ENCODE results near the gene NMNAT3.
A peak's percentile ranks its signal among the peaks of the same experiment; 100 is the strongest.
"Not testable (repeated sequence)": the region's sequence is repeated elsewhere in the genome, so short reads cannot be mapped to it uniquely, and the experiment has no call there.

NMNAT3 gene

GRCh38 chr3:139633511-139633910 is 44.3 kb downstream of the NMNAT3 start:
- DNase-seq: no peak

GRCh38 chr3:139630542-139630941 is 47.2 kb downstream of the NMNAT3 start:
- no peak for DNase-seq

- peak; percentile 14 for DNase-seq
Measured at GRCh38 chr3:139629033-139629432, 48.7 kb downstream of the NMNAT3 start.

- no peak for DNase-seq
Measured at GRCh38 chr3:139627759-139628158, 50.0 kb downstream of the NMNAT3 start.

GRCh38 chr3:139620438-139620837 is 57.3 kb downstream of the NMNAT3 start:
- DNase-seq: no peak

- DNase-seq: no peak
Measured at GRCh38 chr3:139619484-139619883, 58.3 kb downstream of the NMNAT3 start.

GRCh38 chr3:139617672-139618268 is 60.0 kb downstream of the NMNAT3 start:
- no peak for DNase-seq

- no peak for DNase-seq
Measured at GRCh38 chr3:139611528-139611927, 66.2 kb downstream of the NMNAT3 start.

GRCh38 chr3:139610886-139611285 is 66.9 kb downstream of the NMNAT3 start:
- DNase-seq: no peak

- DNase-seq: no peak
Measured at GRCh38 chr3:139608924-139609323, 68.8 kb downstream of the NMNAT3 start.

- DNase-seq: no peak
Measured at GRCh38 chr3:139608108-139608380, 69.7 kb downstream of the NMNAT3 start.

GRCh38 chr3:139607257-139608107 is 70.3 kb downstream of the NMNAT3 start:
- DNase-seq: no peak

GRCh38 chr3:139602003-139602402 is 75.8 kb downstream of the NMNAT3 start:
- DNase-seq: no peak

- no peak for DNase-seq
Measured at GRCh38 chr3:139601191-139601961, 76.4 kb downstream of the NMNAT3 start.

- no peak for DNase-seq
Measured at GRCh38 chr3:139597947-139598346, 79.8 kb downstream of the NMNAT3 start.

- DNase-seq: not testable (repeated sequence)
Measured at GRCh38 chr3:139591186-139591585, 86.6 kb downstream of the NMNAT3 start.

GRCh38 chr3:139588450-139588849 is 89.3 kb downstream of the NMNAT3 start:
- no peak for DNase-seq

- no peak for DNase-seq
Measured at GRCh38 chr3:139587797-139588196, 90.0 kb downstream of the NMNAT3 start.

GRCh38 chr3:139586420-139587017 is 91.3 kb downstream of the NMNAT3 start:
- DNase-seq: no peak

- no peak for DNase-seq
Measured at GRCh38 chr3:139585820-139586219, 92.0 kb downstream of the NMNAT3 start.

- DNase-seq: not testable (repeated sequence)
Measured at GRCh38 chr3:139583651-139584050, 94.1 kb downstream of the NMNAT3 start.

GRCh38 chr3:139578783-139579182 is 99.0 kb downstream of the NMNAT3 start:
- no peak for DNase-seq

GRCh38 chr3:139577909-139578308 is 99.9 kb downstream of the NMNAT3 start:
- no peak for DNase-seq

- DNase-seq: no peak
Measured at GRCh38 chr3:139577346-139577745, 100.4 kb downstream of the NMNAT3 start.

All from NCI-H226 (cell line).